ENCODE data around the gene CTNNA1. TPM values are rescaled to one million over a fixed set of nuclear protein-coding genes. Genes with fewer than 3 reads are reported as not detected.

Gene CTNNA1
- total RNA-seq, 1 donor from 2014 or later = 282 TPM

- no peaks in the 10 kb centered on the region for H3K9me3 Mint-ChIP-seq
- H3K27me3 Mint-ChIP-seq (ENCODE audit: low read depth) = no peaks in the 10 kb centered on the region
- H3K36me3 Mint-ChIP-seq (ENCODE audit: low read depth) = peaks cover 37% of the 10 kb centered on the region
- H3K4me1 Mint-ChIP-seq = peaks cover 7% of the 10 kb centered on the region
- H3K4me3 Mint-ChIP-seq = no peak overlapping the region
- no peak for DNase-seq (ENCODE audit: low read depth, low spot score)
- no peak for TF ChIP-seq CTCF (conservative IDR thresholded peaks at IDR 0.05)
- no peak overlapping the region for H3K27ac Mint-ChIP-seq (ENCODE audit: unreplicated experiment)
Observed at GRCh38 chr5:138934971-138935370, 181.7 kb downstream of the CTNNA1 start.

GRCh38 chr5:138935466-138935865 is 182.2 kb downstream of the CTNNA1 start:
- H3K27me3 Mint-ChIP-seq (ENCODE audit: low read depth) = no peaks in the 10 kb centered on the region

GRCh38 chr5:138936225-138936967 is 183.2 kb downstream of the CTNNA1 start:
- peaks cover 7% of the 10 kb centered on the region for H3K4me1 Mint-ChIP-seq
- H3K27ac Mint-ChIP-seq (ENCODE audit: unreplicated experiment) = no peak overlapping the region
- no peak for DNase-seq (ENCODE audit: low read depth, low spot score)
- H3K36me3 Mint-ChIP-seq (ENCODE audit: low read depth) = peaks cover 39% of the 10 kb centered on the region
- H3K27me3 Mint-ChIP-seq (ENCODE audit: low read depth) = no peaks in the 10 kb centered on the region
- no peak for TF ChIP-seq CTCF (conservative IDR thresholded peaks at IDR 0.05)
- no peaks in the 10 kb centered on the region for H3K9me3 Mint-ChIP-seq
- no peak overlapping the region for H3K4me3 Mint-ChIP-seq

More at GRCh38 chr5:138935466-138935865, 182.2 kb downstream of the CTNNA1 start:
- no peak for DNase-seq (ENCODE audit: low read depth, low spot score)
- TF ChIP-seq CTCF (conservative IDR thresholded peaks at IDR 0.05) = no peak
- Mint-ChIP-seq H3K36me3 (ENCODE audit: low read depth) (peaks cover 37% of the 10 kb centered on the region), H3K9me3 (no peaks in the 10 kb centered on the region), H3K4me3 (no peak overlapping the region), H3K4me1 (peaks cover 7% of the 10 kb centered on the region), H3K27ac (ENCODE audit: unreplicated experiment) (no peak overlapping the region)

GRCh38 chr5:138936968-138937345 is 183.7 kb downstream of the CTNNA1 start:
- peaks cover 33% of the 10 kb centered on the region for H3K36me3 Mint-ChIP-seq (ENCODE audit: low read depth)

More at GRCh38 chr5:138936968-138937345, 183.7 kb downstream of the CTNNA1 start:
- H3K27me3 Mint-ChIP-seq (ENCODE audit: low read depth) = no peaks in the 10 kb centered on the region
- TF ChIP-seq CTCF (conservative IDR thresholded peaks at IDR 0.05) = no peak
- H3K27ac Mint-ChIP-seq (ENCODE audit: unreplicated experiment) = no peak overlapping the region
- no peak for DNase-seq (ENCODE audit: low read depth, low spot score)
- H3K4me1 Mint-ChIP-seq = peaks cover 7% of the 10 kb centered on the region
- H3K9me3 Mint-ChIP-seq = no peaks in the 10 kb centered on the region
- H3K4me3 Mint-ChIP-seq = no peak overlapping the region
